Glutamatergic neuron (in vitro differentiated cells): ENCODE data around the gene CARD6. TPM values are rescaled to one million over a fixed set of nuclear protein-coding genes. Genes with fewer than 3 reads are reported as not detected.

Experiments used
- DNase-seq: peaks from one replicate; pipeline ENCODE4 v3.0.0; 2022
- H3K27ac Mint-ChIP-seq: one replicate; pipeline ENCODE4 v1.8.0; 2020; ENCODE audit warnings: mild to moderate bottlenecking, mixed read lengths, inconsistent platforms; ENCODE audit not compliant: unreplicated experiment
- H3K27me3 Mint-ChIP-seq: one replicate; pipeline ENCODE4 v1.8.0; 2020; ENCODE audit warnings: mild to moderate bottlenecking, moderate library complexity, mixed read lengths, inconsistent platforms; ENCODE audit not compliant: unreplicated experiment
- H3K36me3 Mint-ChIP-seq: one replicate; pipeline ENCODE4 v1.8.0; 2020; ENCODE audit warnings: mild to moderate bottlenecking, mixed read lengths, inconsistent platforms; ENCODE audit not compliant: unreplicated experiment
- H3K4me1 Mint-ChIP-seq: one replicate; pipeline ENCODE4 v1.8.0; 2020; ENCODE audit warnings: mild to moderate bottlenecking, low read depth, mixed read lengths, inconsistent platforms; ENCODE audit not compliant: unreplicated experiment
- H3K4me3 Mint-ChIP-seq: one replicate; pipeline ENCODE4 v1.8.0; 2020; ENCODE audit warnings: mild to moderate bottlenecking, mixed read lengths, inconsistent platforms; ENCODE audit not compliant: unreplicated experiment
- H3K9me3 Mint-ChIP-seq: one replicate; pipeline ENCODE4 v1.8.0; 2020; ENCODE audit warnings: mild to moderate bottlenecking, moderate library complexity, mixed read lengths, inconsistent platforms; ENCODE audit not compliant: unreplicated experiment
- CTCF ChIP-seq: fragments of 200-600 bp; sonication (generic); IDR thresholded peaks from one replicate; pipeline ENCODE4 v1.5.0; 2021; ENCODE audit not compliant: partially characterized antibody, unreplicated experiment
- total RNA-seq: library from RNA; stranded (reverse); fragmentation: NEBNext Ultra II Directional; extraction: Animal tissue kit (Norgen Biotek cat#: 25700); gene quantifications from one replicate; pipeline ENCODE4 v1.2.1, GENCODE V29; 2021; ENCODE audit not compliant: unreplicated experiment

The CARD6 gene
- total RNA-seq, 1 donor from 2014 or later, result not detected

GRCh38 chr5:40834391-40834848 lies 6.7 kb upstream of the CARD6 start:
- H3K9me3 Mint-ChIP-seq, result peaks cover 15% of the 10 kb centered on the region
- H3K36me3 Mint-ChIP-seq, result no peaks in the 10 kb centered on the region
- DNase-seq, result no peak
- TF ChIP-seq CTCF, result no peak
- peaks cover 8% of the 10 kb centered on the region for H3K4me1 Mint-ChIP-seq
- H3K27me3 Mint-ChIP-seq, result peaks cover 16% of the 10 kb centered on the region
- H3K27ac Mint-ChIP-seq, result peak overlapping the region; percentile 99
- peak overlapping the region; percentile 95 for H3K4me3 Mint-ChIP-seq

- H3K4me3 Mint-ChIP-seq, result peak within 1 kb of the TSS; percentile 95
These were observed 6.0 kb upstream of the CARD6 start, which contains the start of gene RPL37 for GRCh38 chr5:40834849-40835787. TSS of gene RPL37 (minus strand) at chr5:40835222. CDS start at chr5:40835185, 37 bp downstream.

GRCh38 chr5:40838086-40838485 lies 3.1 kb upstream of the CARD6 start:
- H3K27me3 Mint-ChIP-seq, result peaks cover 16% of the 10 kb centered on the region

More at GRCh38 chr5:40834849-40835787, 6.0 kb upstream of the CARD6 start, which contains the start of gene RPL37:
- peak; percentile 95 for DNase-seq
- peaks cover 8% of the 10 kb centered on the region for H3K4me1 Mint-ChIP-seq
- H3K27me3 Mint-ChIP-seq, result peaks cover 16% of the 10 kb centered on the region
- no peaks in the 10 kb centered on the region for H3K36me3 Mint-ChIP-seq
- TF ChIP-seq CTCF, result no peak
- H3K27ac Mint-ChIP-seq, result peak within 1 kb of the TSS; percentile 99
- H3K9me3 Mint-ChIP-seq, result peaks cover 15% of the 10 kb centered on the region

GRCh38 chr5:40842351-40842750 lies 1.2 kb downstream of the CARD6 start:
- no peak for TF ChIP-seq CTCF
- H3K9me3 Mint-ChIP-seq, result no peaks in the 10 kb centered on the region
- no peak overlapping the region for H3K27ac Mint-ChIP-seq
- H3K4me1 Mint-ChIP-seq, result no peaks in the 10 kb centered on the region
- no peaks in the 10 kb centered on the region for H3K36me3 Mint-ChIP-seq
- no peak for DNase-seq
- no peaks in the 10 kb centered on the region for H3K27me3 Mint-ChIP-seq
- no peak overlapping the region for H3K4me3 Mint-ChIP-seq

More at GRCh38 chr5:40838086-40838485, 3.1 kb upstream of the CARD6 start:
- Mint-ChIP-seq H3K4me3 (no peak overlapping the region), H3K36me3 (no peaks in the 10 kb centered on the region), H3K4me1 (peaks cover 6% of the 10 kb centered on the region), H3K27ac (no peak overlapping the region), H3K9me3 (peaks cover 15% of the 10 kb centered on the region)
- DNase-seq, result no peak
- no peak for TF ChIP-seq CTCF

- Mint-ChIP-seq H3K4me1 (no peaks in the 10 kb centered on the region), H3K27me3 (no peaks in the 10 kb centered on the region), H3K9me3 (no peaks in the 10 kb centered on the region), H3K36me3 (no peaks in the 10 kb centered on the region), H3K27ac (no peak overlapping the region), H3K4me3 (no peak overlapping the region)
- no peak for DNase-seq
- TF ChIP-seq CTCF, result no peak
These were observed 3.4 kb downstream of the CARD6 start for GRCh38 chr5:40844565-40844964.
